Lower lobe of right lung (tissue), 2 donors: ENCODE results near the gene MRPL51. TPM values are rescaled to one million over a fixed set of nuclear protein-coding genes. Genes with fewer than 3 reads are reported as not detected.

Experiments
- ATAC-seq, 2 donors: fragments of 200-7000 bp; cut with Tn5 transposase; one replicate each; pipeline ENCODE4 v1.9.1; 2020 to 2022; ENCODE audit warnings: mild to moderate bottlenecking in 2 of 2, moderate library complexity in 2 of 2
- DNase-seq: peaks from one replicate; pipeline ENCODE4 v3.0.0-alpha.2; 2020
- H3K27ac ChIP-seq: fragments of 200-600 bp; one replicate; pipeline ENCODE4 v1.8.0; 2022
- H3K27me3 ChIP-seq: fragments of 200-600 bp; one replicate; pipeline ENCODE4 v1.8.0; 2022; ENCODE audit warnings: low read depth
- H3K36me3 ChIP-seq: fragments of 200-600 bp; one replicate; pipeline ENCODE4 v1.8.0; 2022; ENCODE audit warnings: mild to moderate bottlenecking
- H3K4me1 ChIP-seq: fragments of 200-600 bp; one replicate; pipeline ENCODE4 v1.8.0; 2022
- H3K4me3 ChIP-seq: fragments of 200-600 bp; one replicate; pipeline ENCODE4 v1.8.0; 2022; ENCODE audit warnings: mild to moderate bottlenecking
- H3K9me3 ChIP-seq: fragments of 200-600 bp; one replicate; pipeline ENCODE4 v1.8.0; 2022
- CTCF ChIP-seq: fragments of 200-600 bp; IDR thresholded peaks from one replicate; pipeline ENCODE4 v1.8.0; 2022; ENCODE audit warnings: antibody characterized with exemption, mild to moderate bottlenecking
- intact Hi-C: fragments of 100-400 bp; cut with DNase I; formaldehyde crosslinking; loops from one replicate; pipeline ENCODE4 v1.11.0; 2022
- total RNA-seq: library from RNA; stranded (reverse); fragmentation: NEBNext Ultra II Directional; extraction: Animal tissue kit (Norgen Biotek cat#: 25700); gene quantifications from one replicate; pipeline ENCODE4 v1.2.1, GENCODE V29; 2021
- donor health status: DM: no; HTN: yes; CAD: no; lungs with severe emphysema.

The MRPL51 gene
- total RNA-seq, 1 donor from 2014 or later, result 121 TPM

GRCh38 chr12:6444031-6444430 is 49.0 kb downstream of the MRPL51 start:
- no peaks in the 10 kb centered on the region for H3K36me3 ChIP-seq
- H3K27ac ChIP-seq, result no peak overlapping the region
- intact Hi-C loops, result no loop called here
- H3K4me3 ChIP-seq, result no peak overlapping the region
- no peaks in the 10 kb centered on the region for H3K9me3 ChIP-seq
- ATAC-seq (no peak), DNase-seq (no peak)
- H3K4me1 ChIP-seq, result no peaks in the 10 kb centered on the region
- H3K27me3 ChIP-seq, result no peaks in the 10 kb centered on the region
- no peak for TF ChIP-seq CTCF

- Histone ChIP-seq H3K4me1 (no peaks in the 10 kb centered on the region), H3K4me3 (no peak overlapping the region), H3K36me3 (no peaks in the 10 kb centered on the region), H3K27ac (no peak overlapping the region), H3K27me3 (no peaks in the 10 kb centered on the region), H3K9me3 (no peaks in the 10 kb centered on the region)
- no peak for ATAC-seq
- TF ChIP-seq CTCF, result no peak
- DNase-seq, result no peak
- intact Hi-C loops, result no loop called here
Observed at GRCh38 chr12:6443361-6443983, 49.6 kb downstream of the MRPL51 start.

GRCh38 chr12:6442836-6443235 is 50.2 kb downstream of the MRPL51 start:
- no peak for TF ChIP-seq CTCF
- H3K36me3 ChIP-seq, result no peaks in the 10 kb centered on the region
- H3K9me3 ChIP-seq, result no peaks in the 10 kb centered on the region
- H3K27ac ChIP-seq, result no peak overlapping the region
- H3K4me3 ChIP-seq, result no peak overlapping the region
- ATAC-seq, result no peak
- no peaks in the 10 kb centered on the region for H3K27me3 ChIP-seq
- H3K4me1 ChIP-seq, result no peaks in the 10 kb centered on the region
- intact Hi-C loops, result no loop called here
- DNase-seq, result no peak

Other genes with a start within 250 kb of the MRPL51 start
- gene PLEKHG6, start 182.6 kb downstream of the MRPL51 start, total RNA-seq, result 2.9 TPM
- 165 TPM for gene TNFRSF1A, start 151.2 kb downstream of the MRPL51 start, total RNA-seq
- gene SCNN1A, start 117.7 kb downstream of the MRPL51 start, total RNA-seq, result 156 TPM
- 122 TPM for gene LTBR, start 109.1 kb downstream of the MRPL51 start, total RNA-seq
- 2.3 TPM for gene CD27, start 48.3 kb downstream of the MRPL51 start, total RNA-seq
- 32.4 TPM for gene TAPBPL, start 41.2 kb downstream of the MRPL51 start, total RNA-seq
- gene VAMP1, start 22.6 kb downstream of the MRPL51 start, total RNA-seq, result 6.8 TPM
- 32.0 TPM for gene NCAPD2, start 840 bp upstream of the MRPL51 start, total RNA-seq
- gene GAPDH, start 41.3 kb upstream of the MRPL51 start, total RNA-seq, result 766 TPM
- gene IFFO1, start 62.8 kb upstream of the MRPL51 start, total RNA-seq, result 27.6 TPM
- gene NOP2, start 75.0 kb upstream of the MRPL51 start, total RNA-seq, result 30.2 TPM
- 169 TPM for gene CHD4, start 114.1 kb upstream of the MRPL51 start, total RNA-seq
- gene LPAR5, start 142.7 kb upstream of the MRPL51 start, total RNA-seq, result 3.8 TPM
- gene ACRBP, start 154.2 kb upstream of the MRPL51 start, total RNA-seq, result 7.2 TPM
- gene ING4, start 169.9 kb upstream of the MRPL51 start, total RNA-seq, result 41.3 TPM
- 48.7 TPM for gene ZNF384, start 196.1 kb upstream of the MRPL51 start, total RNA-seq
- 0.18 TPM for gene PIANP, start 207.6 kb upstream of the MRPL51 start, total RNA-seq
- gene COPS7A, start 230.8 kb upstream of the MRPL51 start, total RNA-seq, result 55.1 TPM